Stimulated activated naive CD4-positive, alpha-beta T cell (primary cell): ENCODE measurements around the gene ACOT9.
A peak's percentile ranks its signal among the peaks of the same experiment; 100 is the strongest.
"Not testable (repeated sequence)": the region's sequence is repeated elsewhere in the genome, so short reads cannot be mapped to it uniquely, and the experiment has no call there.

Experiments used
- DNase-seq, 6 experiments: peaks; one replicate each; lab custom pipeline; 2025; lab: John Stamatoyannopoulos, UW

The ACOT9 gene

GRCh38 chrX:23765868-23766267, 22.8 kb upstream of the ACOT9 start:
- no peak for DNase-seq

- no peak for DNase-seq
Measured at GRCh38 chrX:23765449-23765848, 22.4 kb upstream of the ACOT9 start.

GRCh38 chrX:23764188-23764984, 21.3 kb upstream of the ACOT9 start:
- no peak for DNase-seq

GRCh38 chrX:23759821-23760220, 16.7 kb upstream of the ACOT9 start:
- no peak for DNase-seq

DNA sequence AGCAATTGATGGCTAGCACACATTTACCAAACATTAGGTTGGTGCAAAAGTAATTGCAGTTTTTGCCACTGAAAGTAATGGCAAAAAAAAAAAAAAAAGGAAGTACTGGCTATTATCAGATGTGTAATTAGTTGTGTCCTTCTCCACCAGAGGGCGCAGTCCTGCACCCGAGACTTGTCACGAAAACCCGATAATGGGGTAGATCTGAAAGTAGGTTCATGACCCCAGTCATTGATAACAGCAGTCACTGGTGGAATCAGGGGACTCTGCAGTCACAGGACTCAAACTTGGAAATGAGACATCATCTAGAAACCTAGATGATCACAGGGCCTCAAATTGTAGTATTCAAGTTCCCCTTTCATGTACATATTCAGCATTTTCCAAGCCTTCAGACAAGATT, 13.1 kb upstream of the ACOT9 start:
- peak; percentile 2 to 56 (median 38) for DNase-seq

- no peak for DNase-seq
Measured at GRCh38 chrX:23754664-23755063, 11.6 kb upstream of the ACOT9 start.

DNA sequence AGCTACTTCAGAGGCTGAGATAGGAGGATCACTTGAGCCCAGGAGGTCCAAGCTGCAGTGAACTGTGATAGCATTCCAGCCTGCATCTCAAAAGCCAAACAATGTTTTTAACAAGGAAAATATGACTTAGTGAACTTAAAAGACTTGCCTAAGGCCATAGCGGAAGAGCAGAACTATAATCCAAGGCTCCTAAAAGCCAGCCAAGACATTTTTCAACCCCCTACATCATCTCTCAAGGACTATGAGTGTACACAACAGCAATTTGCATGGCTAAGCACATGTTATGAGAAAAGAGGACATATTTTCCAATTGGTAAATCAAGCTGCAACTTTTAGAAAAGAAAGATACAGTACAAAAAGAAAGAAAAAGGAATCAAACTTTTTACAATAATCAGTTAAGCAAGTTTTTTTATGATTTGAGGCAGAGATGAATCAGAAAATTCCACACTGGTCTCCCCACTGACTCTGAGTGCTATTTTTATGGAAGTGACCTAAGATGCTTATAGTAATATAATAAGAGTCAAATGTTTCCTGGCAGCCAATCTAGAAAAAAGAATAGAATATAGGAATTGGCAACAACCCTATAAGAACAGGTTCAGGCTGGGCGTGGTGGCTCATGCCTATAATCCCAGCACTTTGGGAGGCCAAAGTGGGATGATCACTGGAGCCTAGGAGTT, 9.8 kb upstream of the ACOT9 start:
- DNase-seq, result no peak

GRCh38 chrX:23749576-23749975, 6.5 kb upstream of the ACOT9 start:
- no peak for DNase-seq

DNA sequence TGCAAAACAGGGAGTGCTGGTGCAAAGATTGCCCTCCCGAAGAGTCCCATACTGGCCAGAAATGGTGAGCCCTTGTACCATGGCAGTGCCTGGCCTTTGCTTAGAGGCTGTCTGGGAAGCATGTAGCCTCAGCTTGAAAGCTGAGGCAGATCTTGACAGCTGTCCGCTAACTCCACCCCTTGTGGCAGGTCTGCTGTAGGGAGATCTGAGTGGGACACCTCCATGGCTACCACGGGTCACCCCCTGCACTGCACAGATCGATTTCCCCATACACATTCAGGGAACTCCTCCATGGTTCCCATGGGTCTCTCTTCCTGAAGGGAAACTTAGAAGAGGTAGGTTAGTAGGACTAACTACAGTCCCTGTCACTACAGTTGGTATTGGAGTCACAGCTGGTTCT, 6.1 kb upstream of the ACOT9 start:
- no peak for DNase-seq

- DNase-seq, result peak in 2 of 6 experiments; percentile 6 to 8
Measured at GRCh38 chrX:23745786-23746185, 2.7 kb upstream of the ACOT9 start.

DNA sequence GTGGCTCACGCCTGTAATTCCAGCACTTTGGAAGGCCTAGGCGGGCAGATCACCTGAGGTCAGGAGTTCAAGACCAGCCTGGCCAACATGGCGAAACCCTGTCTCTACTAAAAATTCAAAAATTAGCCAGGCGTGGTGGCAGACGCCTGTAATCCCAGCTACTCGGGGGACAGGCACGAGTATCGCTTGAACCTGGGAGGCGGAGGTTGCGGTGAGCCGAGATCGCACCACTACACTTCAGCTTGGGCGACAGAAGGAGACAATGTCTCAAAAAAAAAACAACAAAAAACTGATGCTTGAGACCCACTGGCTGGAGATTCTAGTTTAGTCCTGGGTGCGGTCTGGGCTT, 521 bp upstream of the ACOT9 start:
- DNase-seq, result not testable (repeated sequence)

- peak in 1 of 6 experiments; percentile 18 for DNase-seq
Measured at GRCh38 chrX:23742174-23742696, 841 bp downstream of the ACOT9 start.

DNA sequence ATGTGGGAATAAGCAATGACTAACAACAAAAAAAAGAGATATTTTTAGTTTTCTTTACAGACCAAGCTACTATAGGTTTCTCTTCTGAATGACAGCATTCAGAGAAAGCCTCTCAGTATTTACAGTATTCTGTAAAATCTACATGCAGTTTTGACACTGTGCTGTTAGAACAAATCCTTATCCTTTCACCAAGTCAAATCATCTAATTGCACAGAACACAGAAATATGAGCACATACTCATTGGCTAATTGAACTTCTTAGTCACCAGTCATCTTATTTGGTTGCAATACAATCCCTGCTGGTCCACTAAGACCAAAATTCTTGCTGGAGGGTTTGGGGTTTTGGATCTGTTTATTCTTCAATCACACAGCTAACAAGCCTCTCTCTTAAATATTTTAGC, 5.7 kb downstream of the ACOT9 start:
- DNase-seq, result no peak

DNA sequence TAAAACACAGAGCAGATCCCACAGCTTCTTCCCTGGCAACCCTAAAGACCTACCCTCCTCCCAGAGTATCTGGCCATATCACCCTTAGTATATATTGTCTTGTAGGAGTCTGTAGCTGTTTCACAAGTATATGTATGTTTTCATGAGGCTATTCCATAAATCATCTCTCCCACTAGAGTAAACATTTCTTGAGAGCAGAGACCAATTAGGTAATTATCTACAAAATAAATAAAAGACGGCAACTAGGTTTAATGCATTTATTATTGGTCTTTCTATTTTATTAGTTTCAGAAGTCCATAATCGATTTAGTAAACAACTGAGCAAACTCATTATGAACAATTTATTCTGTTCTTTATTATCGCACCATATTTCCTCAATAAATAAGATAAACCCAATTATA, 7.0 kb downstream of the ACOT9 start:
- DNase-seq, result no peak

- no peak for DNase-seq
Measured at GRCh38 chrX:23732704-23733103, 10.4 kb downstream of the ACOT9 start.

- no peak for DNase-seq
Measured at GRCh38 chrX:23731951-23732350, 11.1 kb downstream of the ACOT9 start.

- no peak for DNase-seq
Measured at GRCh38 chrX:23729214-23729613, 13.9 kb downstream of the ACOT9 start.

DNA sequence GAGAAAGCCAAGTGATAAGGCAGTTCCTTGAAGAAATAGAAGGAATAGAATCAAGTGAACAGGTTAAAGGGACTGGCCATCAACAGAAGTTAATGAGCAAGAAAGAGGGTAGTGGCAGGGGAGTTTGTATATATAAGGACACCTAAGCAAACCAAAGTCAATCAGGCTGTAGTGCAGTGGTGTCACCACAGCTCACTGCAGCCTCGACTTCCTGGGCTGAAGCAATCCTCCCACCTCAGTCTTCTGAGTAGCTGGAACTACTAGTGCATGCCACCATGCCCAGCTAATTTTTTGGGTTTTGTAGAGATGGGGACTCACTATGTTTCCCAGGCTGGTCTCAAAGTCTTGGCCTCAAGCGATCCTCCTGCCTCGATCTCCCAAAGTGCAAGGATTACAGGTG, 15.9 kb downstream of the ACOT9 start:
- no peak for DNase-seq

DNA sequence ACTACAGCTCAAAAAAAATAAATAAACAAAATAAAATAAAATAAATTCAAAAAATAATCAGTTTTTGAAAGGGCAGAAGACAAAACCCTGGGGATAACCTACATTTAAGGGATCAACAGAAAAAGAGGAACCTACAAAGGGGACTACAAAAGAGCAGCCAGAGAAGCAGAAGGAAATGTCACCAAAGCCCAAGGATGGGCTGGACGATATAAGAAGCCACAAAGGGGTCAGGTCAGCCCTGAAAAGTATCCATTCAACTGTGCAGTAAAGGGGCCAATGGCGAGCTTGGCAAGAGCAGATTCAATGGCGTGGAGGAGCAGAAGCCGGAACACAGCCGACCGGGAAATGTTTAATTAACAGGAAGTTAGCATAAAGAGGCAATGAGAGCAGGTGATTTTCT, 16.9 kb downstream of the ACOT9 start:
- no peak for DNase-seq

DNA sequence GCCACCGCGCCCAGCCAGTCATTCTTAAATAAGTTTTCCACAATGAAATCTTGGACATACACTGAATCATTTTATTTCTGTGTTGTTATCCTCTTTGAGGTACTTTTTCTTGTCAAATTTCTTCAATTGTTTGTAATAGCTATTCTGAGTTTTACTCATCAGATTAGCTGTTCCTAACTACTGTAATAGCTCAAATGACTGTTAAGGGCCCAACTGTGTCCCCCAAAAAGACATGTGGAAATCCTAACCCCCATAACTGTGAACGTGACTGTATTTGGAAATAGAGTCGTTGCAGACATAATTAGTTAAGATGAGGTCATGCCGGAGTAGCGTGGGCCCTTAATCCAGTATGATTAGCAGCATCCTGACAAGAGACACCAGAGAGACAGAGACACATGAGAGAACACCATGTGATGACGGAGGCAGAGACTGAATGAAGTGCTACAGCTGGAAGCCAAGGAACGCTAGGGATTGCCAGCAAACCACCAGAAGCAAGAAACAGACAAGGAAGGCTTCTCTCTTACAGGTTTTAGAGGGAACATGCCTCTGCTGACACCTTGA, 22.9 kb downstream of the ACOT9 start:
- DNase-seq, result no peak

- no peak for DNase-seq
Measured at GRCh38 chrX:23705235-23705634, 37.8 kb downstream of the ACOT9 start.

DNA sequence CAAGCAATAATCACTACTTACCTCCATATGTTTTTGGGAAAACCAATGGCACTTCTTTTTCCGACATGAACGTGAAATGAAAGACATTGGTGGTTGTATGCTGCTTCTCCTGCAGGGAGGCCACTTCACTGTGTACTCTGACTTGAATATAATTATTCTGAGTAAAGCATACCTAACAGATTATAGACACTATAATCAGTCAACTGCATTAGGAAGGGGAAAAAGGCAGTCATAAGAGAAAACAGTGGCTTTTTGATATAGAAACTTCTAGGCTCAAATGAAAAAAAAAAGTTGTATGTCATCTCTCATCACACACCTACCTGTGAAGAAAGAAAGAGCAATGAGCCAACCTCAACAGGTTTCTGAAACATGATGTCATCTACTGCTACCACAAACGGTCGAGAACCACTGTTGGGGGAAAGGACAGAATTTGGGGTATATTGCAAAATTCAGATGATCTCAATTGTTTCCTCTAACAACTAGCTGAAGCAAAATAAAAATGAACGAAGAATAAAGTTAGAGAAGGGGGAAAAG, 38.3 kb downstream of the ACOT9 start:
- no peak for DNase-seq

DNA sequence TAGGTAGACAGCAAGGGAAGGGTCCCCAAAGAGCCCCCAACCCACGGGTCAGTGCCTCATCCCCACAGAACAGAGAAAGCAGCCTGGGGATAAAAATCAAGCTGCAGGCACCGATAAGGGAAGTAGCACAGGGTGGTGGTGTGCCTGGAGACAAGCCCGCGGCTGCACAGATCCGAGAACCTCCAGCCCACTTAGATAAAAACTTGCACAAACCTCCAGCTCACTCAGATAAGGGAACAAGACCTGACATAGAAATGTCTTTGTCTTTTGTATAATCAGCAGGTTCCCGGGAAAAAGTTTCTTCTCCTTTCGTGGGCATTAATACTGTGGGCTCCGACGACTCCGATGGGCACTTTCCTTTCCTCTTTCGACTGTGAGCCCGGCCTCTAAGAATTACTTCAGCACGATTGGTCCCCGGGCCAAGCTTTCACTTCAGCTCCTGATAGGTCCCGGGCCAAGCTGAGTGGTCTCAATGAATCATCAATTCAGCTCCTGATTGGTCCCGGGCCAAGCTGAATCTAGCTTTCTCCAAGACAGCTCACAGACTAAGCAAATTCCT, 43.4 kb downstream of the ACOT9 start:
- peak in 1 of 6 experiments; percentile 0 for DNase-seq
